SU-DHL-6 (cell line): Measurements from ENCODE around the gene MTCL1.

Source experiments
- EZH2phosphoT487 ChIP-seq: fragments of 200-600 bp; sonication (generic), shearing (Covaris generic); conservative IDR thresholded peaks from 2 replicates; pipeline ENCODE4 v1.6.1; 2018; ENCODE audit warnings: mild to moderate bottlenecking, antibody characterized with exemption, low read length, moderate library complexity, mixed read lengths
- TF ChIP-seq, protein P1 (sequence below): fragments of 200-600 bp; sonication (generic); IDR thresholded peaks from one replicate; pipeline ENCODE4 v1.5.1; 2017; ENCODE audit warnings: antibody characterized with exemption, mild to moderate bottlenecking, low read length, moderate library complexity; ENCODE audit not compliant: insufficient read depth, poor library complexity, severe bottlenecking

DNA sequence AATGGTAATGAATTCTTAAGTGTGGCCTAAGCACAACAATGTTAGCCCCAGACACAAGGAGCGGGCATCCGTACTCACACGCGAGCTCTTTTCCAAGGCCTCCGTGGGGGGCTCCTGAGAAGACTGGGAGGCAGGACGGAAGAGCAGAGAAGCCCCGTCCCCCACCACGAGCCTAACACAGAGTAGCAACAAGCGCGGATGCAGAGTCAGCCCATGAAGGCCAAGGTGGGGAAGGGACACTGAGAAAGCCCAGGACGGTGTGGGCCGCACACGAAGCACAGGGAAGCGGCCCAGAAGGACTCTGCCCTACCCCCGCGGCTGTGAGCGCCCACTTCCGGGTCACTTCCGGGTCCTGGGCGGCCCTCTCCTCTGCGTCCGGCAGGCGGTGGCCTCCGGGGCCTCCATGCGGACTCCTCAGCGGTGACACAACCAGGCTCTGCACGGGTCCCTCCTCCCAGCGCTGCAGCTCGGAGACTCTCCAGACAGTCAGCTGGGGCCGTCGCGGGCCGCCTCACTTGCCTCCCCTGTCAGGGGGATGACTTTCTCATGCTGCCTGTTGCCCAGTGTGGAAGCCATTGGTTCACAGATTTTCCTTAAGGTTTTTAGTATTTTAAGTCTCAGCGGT, 151.5 kb downstream of the MTCL1 start:
- TF ChIP-seq, protein P1, sequence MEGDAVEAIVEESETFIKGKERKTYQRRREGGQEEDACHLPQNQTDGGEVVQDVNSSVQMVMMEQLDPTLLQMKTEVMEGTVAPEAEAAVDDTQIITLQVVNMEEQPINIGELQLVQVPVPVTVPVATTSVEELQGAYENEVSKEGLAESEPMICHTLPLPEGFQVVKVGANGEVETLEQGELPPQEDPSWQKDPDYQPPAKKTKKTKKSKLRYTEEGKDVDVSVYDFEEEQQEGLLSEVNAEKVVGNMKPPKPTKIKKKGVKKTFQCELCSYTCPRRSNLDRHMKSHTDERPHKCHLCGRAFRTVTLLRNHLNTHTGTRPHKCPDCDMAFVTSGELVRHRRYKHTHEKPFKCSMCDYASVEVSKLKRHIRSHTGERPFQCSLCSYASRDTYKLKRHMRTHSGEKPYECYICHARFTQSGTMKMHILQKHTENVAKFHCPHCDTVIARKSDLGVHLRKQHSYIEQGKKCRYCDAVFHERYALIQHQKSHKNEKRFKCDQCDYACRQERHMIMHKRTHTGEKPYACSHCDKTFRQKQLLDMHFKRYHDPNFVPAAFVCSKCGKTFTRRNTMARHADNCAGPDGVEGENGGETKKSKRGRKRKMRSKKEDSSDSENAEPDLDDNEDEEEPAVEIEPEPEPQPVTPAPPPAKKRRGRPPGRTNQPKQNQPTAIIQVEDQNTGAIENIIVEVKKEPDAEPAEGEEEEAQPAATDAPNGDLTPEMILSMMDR = no peak
- TF ChIP-seq EZH2phosphoT487 = no peak
